Measurements from ENCODE around the gene PPP2R2B. TPM values are rescaled to one million over a fixed set of nuclear protein-coding genes. Genes with fewer than 3 reads are reported as not detected.

The PPP2R2B gene
- total RNA-seq, 4 donors from 2014 or later: 1.2 to 4.0 (median 2.1) TPM

DNA sequence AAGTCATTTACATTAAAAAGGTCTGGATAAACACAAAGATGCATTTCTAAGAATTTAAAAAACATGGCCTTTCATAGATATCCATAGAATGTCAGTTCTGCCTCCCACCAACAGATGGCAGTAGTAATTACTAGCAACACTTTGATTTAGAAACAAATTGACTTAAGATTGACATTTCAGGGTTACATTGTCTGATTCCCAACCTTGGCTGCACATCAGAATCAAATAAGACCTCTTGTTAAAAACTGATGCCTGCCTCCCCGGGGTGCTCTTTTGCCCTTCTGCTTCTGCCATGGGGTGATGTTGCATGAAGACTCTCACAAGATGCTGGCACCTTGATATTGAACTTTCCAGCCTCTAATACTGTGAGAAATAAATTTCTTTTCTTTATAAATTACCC lies 216.3 kb downstream of the PPP2R2B start:
- intact Hi-C loops (cut with DNase I): no loop called here
- no peak for DNase-seq (ENCODE audit: extremely low spot score)
- no peaks in the 10 kb centered on the region for H3K9me3 ChIP-seq
- TF ChIP-seq EP300 (IDR thresholded peaks at IDR 0.05) (no peak), POLR2A (IDR thresholded peaks at IDR 0.05; ENCODE audit: low read depth) (no peak)
- TF ChIP-seq, protein P1, sequence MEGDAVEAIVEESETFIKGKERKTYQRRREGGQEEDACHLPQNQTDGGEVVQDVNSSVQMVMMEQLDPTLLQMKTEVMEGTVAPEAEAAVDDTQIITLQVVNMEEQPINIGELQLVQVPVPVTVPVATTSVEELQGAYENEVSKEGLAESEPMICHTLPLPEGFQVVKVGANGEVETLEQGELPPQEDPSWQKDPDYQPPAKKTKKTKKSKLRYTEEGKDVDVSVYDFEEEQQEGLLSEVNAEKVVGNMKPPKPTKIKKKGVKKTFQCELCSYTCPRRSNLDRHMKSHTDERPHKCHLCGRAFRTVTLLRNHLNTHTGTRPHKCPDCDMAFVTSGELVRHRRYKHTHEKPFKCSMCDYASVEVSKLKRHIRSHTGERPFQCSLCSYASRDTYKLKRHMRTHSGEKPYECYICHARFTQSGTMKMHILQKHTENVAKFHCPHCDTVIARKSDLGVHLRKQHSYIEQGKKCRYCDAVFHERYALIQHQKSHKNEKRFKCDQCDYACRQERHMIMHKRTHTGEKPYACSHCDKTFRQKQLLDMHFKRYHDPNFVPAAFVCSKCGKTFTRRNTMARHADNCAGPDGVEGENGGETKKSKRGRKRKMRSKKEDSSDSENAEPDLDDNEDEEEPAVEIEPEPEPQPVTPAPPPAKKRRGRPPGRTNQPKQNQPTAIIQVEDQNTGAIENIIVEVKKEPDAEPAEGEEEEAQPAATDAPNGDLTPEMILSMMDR (IDR thresholded peaks at IDR 0.05): peak in 2 of 3 experiments; percentile 20 to 61
- H3K27me3 ChIP-seq: no peaks in the 10 kb centered on the region
- H3K4me1 ChIP-seq: no peaks in the 10 kb centered on the region
- 89% methylated on average over 1 of the region's 1 CpG for WGBS
- H3K27ac ChIP-seq (replicated peaks in 1 of 4): no peak overlapping the region
- no peak overlapping the region for H3K4me3 ChIP-seq
- no peaks in the 10 kb centered on the region for H3K36me3 ChIP-seq

DNA sequence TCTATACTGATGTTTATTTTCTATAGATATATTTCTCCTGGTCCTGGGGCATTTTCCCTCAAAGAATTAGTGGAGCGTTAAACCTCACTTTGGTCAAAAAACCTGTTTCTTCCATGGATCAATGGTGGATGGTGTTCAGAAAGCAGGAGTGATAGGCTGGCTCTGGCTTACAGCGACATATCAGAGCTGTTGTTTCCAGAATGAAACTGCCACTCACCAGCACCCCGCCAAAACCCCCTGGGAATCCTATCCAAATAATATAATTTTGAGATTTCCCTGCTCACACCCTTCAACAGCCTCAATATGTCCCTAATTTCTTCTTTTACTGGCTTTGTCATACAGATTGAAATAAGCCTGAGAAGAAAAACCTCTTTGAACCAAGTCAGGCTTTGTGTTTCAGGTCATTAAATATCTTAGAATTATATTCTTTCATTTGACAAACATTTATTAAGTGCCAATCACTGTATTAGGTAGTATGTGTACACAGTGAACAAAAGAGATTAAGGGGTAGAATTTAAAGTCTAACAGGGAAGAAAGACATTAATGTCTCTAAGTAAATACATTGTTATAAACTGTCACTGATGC lies 218.1 kb downstream of the PPP2R2B start:
- 85% methylated on average over 3 of the region's 3 CpGs for WGBS
- Histone ChIP-seq H3K4me1 (no peaks in the 10 kb centered on the region), H3K4me3 (no peak overlapping the region), H3K27ac (replicated peaks in 1 of 4) (no peak overlapping the region), H3K36me3 (no peaks in the 10 kb centered on the region), H3K27me3 (no peaks in the 10 kb centered on the region), H3K9me3 (no peaks in the 10 kb centered on the region)
- no peak for DNase-seq (ENCODE audit: extremely low spot score)
- no peak for TF ChIP-seq POLR2AphosphoS5 (IDR thresholded peaks at IDR 0.05)
- no peak for TF ChIP-seq POLR2A (IDR thresholded peaks at IDR 0.05; ENCODE audit: low read depth)
- no peak for TF ChIP-seq EP300 (IDR thresholded peaks at IDR 0.05)
- TF ChIP-seq, protein P1 (IDR thresholded peaks at IDR 0.05): no peak
- intact Hi-C loops (cut with DNase I): no loop called here

DNA sequence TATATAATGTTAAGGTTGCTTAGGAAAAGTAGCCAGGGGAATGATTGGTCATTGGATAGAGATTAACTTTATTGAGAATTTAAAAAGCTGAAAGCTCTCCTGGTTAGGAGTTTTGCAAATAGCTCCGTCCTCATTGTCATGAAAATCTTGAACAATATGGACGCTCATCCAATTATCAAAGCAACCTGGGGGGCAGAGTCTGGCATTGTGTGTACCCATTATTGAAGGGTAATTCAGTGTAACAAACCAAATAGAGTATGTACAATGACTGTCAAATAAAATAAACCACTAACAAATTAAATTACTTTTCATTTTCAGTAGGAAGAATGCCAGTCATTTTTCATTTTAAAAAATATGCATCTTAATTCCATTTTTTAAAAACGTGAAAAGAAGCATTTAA lies 218.6 kb downstream of the PPP2R2B start:
- WGBS: 73% methylated on average over 3 of the region's 3 CpGs
- Histone ChIP-seq H3K27me3 (no peaks in the 10 kb centered on the region), H3K36me3 (no peaks in the 10 kb centered on the region), H3K9me3 (no peaks in the 10 kb centered on the region), H3K4me3 (no peak overlapping the region), H3K4me1 (no peaks in the 10 kb centered on the region), H3K27ac (replicated peaks in 1 of 4) (no peak overlapping the region)
- intact Hi-C loops (cut with DNase I): no loop called here
- no peak for DNase-seq (ENCODE audit: extremely low spot score)
- no peak for TF ChIP-seq POLR2AphosphoS5 (IDR thresholded peaks at IDR 0.05)
- TF ChIP-seq, protein P1 (IDR thresholded peaks at IDR 0.05): no peak
- TF ChIP-seq POLR2A (IDR thresholded peaks at IDR 0.05; ENCODE audit: low read depth): no peak
- TF ChIP-seq EP300 (IDR thresholded peaks at IDR 0.05): no peak

DNA sequence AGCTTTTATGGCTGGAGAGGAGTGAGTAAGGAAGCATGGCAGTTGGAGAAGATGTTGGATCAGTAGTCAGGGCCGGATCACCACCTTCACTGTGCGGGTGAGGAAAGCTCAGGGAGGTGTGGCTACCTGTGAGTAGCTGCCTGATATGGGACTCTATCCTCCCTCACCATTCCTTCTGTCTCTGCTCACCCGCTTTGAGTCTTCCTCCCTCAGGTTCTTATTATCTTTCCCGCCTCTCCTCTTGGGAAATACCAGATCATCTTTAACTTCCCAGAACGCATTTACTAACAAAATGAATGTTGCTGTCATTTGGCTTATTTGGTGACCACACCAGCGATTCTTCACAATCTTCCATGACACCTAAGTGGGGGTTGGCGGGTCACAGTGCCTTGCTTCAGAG lies 221.9 kb downstream of the PPP2R2B start:
- DNase-seq (ENCODE audit: extremely low spot score): no peak
- intact Hi-C loops (cut with DNase I): no loop called here
- TF ChIP-seq POLR2A (IDR thresholded peaks at IDR 0.05; ENCODE audit: low read depth): no peak
- no peak for TF ChIP-seq POLR2AphosphoS5 (IDR thresholded peaks at IDR 0.05)
- TF ChIP-seq EP300 (IDR thresholded peaks at IDR 0.05): no peak
- TF ChIP-seq, protein P1 (IDR thresholded peaks at IDR 0.05): no peak

DNA sequence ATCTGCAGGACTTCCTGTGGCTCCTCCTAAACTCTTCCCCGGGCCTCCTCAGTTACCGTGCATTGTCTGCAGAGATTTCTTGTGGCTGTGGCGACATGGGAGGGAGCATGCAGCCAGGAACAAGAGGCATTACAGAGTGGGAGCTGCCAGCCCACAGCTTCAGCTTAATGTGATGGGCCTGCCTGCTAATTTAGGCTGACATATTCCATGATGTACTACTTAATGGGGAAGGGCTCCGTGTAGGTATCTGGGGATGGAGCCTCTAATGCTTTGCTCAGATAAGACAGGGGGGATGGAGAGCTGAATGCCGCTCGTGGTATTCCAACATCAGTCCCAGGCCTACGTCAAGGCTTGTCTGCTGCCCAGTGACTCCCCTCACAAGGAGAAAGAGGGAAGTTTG lies 225.0 kb downstream of the PPP2R2B start:
- no peaks in the 10 kb centered on the region for H3K36me3 ChIP-seq
- no peak for DNase-seq (ENCODE audit: extremely low spot score)
- intact Hi-C loops (cut with DNase I): no loop called here
- 88% methylated on average over 4 of the region's 7 CpGs for WGBS
- no peaks in the 10 kb centered on the region for H3K4me1 ChIP-seq
- H3K4me3 ChIP-seq: no peak overlapping the region
- TF ChIP-seq, protein P1 (IDR thresholded peaks at IDR 0.05): no peak
- no peak for TF ChIP-seq POLR2A (IDR thresholded peaks at IDR 0.05; ENCODE audit: low read depth)
- no peak for TF ChIP-seq EP300 (IDR thresholded peaks at IDR 0.05)
- no peak for TF ChIP-seq POLR2AphosphoS5 (IDR thresholded peaks at IDR 0.05)
- no peak overlapping the region for H3K27ac ChIP-seq (replicated peaks in 1 of 4)
- no peaks in the 10 kb centered on the region for H3K27me3 ChIP-seq
- H3K9me3 ChIP-seq: no peaks in the 10 kb centered on the region

More for the DNA sequence above, 221.9 kb downstream of the PPP2R2B start:
- no peaks in the 10 kb centered on the region for H3K36me3 ChIP-seq
- no peaks in the 10 kb centered on the region for H3K9me3 ChIP-seq
- 78% methylated on average over 7 of the region's 7 CpGs for WGBS
- H3K4me3 ChIP-seq: no peak overlapping the region
- H3K27me3 ChIP-seq: no peaks in the 10 kb centered on the region
- H3K27ac ChIP-seq (replicated peaks in 1 of 4): no peak overlapping the region
- no peaks in the 10 kb centered on the region for H3K4me1 ChIP-seq

Data from esophagus muscularis mucosa (tissue), 4 donors.